Right renal cortex interstitium (tissue), 3 donors: ENCODE data around the gene SORCS2. TPM values are rescaled to one million over a fixed set of nuclear protein-coding genes. Genes with fewer than 3 reads are reported as not detected.
"Not testable (repeated sequence)": the region's sequence is repeated elsewhere in the genome, so short reads cannot be mapped to it uniquely, and the experiment has no call there.

Experiments used
- DNase-seq, 3 donors: peaks; one replicate each; pipeline ENCODE4 v3.0.0-alpha.2; 2013; ENCODE audit warnings: low read depth in 3 of 3, low spot score in 2 of 3
- polyA plus RNA-seq, 3 donors: library from polyadenylated mRNA; unstranded; fragments of 120-200 nt; gene quantifications; one replicate each; pipeline ENCODE4 v1.2.1, GENCODE V29; 2013; ENCODE audit not compliant: insufficient read length in 3 of 3

The SORCS2 gene
- polyA plus RNA-seq, 3 donors: 6.6 to 7.9 (median 7.0) TPM

DNA sequence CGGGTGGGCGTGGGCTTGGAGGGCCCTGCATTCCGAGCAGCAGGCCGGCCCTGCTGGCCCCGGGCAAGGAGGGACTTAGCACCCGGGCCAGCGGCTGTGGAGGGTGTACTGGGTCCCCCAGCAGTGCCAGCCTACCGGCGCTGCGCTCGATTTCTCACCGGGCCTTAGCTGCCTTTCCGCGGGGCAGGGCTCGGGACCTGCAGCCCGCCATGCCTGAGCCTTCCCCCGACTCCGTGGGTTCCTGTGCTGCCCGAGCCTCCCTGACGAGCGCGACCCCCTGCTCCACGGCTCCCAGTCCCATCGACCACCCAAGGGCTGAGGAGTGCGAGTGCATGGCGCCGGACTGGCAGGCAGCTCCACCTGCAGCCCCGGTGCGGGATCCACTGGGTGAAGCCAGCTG is 22.8 kb downstream of the SORCS2 start:
- DNase-seq: not testable (repeated sequence)

DNA sequence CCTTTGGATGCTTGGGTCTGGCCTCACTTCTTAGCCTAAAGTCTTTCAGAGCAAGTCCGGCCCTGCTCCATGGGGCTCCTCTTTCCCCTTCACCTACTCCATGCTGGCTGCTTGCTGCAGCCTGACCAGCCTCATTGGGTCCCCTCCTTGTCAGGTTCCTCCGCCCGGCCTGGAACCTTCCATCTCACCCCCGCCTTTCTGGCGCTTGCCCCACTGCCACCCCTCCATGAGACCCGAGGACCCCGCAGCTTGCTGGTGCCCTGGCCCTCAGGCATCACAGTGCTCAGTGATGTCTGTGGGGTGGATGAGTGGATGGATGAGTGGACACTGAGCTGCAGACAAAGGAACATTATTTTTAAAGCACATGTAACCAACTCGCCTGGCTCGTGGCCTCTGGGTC is 24.7 kb downstream of the SORCS2 start:
- DNase-seq: no peak

DNA sequence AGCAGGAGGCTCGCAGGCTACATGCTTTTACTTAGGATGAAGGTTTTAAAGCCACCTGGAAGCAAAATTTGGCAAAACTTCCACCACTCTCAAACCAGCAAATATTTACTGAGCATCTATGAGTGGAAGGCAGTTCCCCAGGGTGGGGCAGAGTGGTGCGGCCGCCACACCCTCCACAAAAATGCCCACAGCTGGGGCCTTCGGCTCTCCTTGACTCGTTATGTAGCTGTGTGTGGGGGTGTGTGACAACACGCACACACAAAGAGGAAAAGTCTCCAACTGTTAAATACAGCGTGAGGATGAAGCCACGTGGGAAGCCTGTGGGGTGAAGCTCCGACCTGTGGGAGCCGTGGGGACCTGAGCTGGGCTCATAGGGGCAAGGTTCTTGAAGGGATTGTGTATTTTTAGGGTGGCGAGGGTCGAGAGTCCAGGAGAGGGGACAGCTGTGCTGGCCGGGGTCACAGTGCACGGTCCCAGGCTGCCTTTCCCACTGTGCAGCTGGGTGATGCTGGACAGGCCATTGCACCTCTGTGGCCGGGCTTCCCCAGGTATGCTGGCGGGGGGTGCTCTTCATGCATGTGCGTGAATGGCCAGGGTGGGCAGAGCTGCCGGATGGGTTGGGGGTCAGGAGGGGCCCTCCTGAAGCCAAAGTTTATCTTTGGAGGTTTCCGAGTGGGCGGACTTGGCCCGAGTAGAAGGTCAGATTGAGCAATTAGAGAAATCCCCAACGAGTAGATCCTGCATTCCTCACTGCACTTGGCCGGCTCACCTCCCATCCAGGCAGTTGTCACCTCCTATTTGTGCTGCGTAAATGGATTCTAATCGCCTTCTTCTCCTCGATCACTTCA is 25.4 kb downstream of the SORCS2 start:
- DNase-seq: no peak

DNA sequence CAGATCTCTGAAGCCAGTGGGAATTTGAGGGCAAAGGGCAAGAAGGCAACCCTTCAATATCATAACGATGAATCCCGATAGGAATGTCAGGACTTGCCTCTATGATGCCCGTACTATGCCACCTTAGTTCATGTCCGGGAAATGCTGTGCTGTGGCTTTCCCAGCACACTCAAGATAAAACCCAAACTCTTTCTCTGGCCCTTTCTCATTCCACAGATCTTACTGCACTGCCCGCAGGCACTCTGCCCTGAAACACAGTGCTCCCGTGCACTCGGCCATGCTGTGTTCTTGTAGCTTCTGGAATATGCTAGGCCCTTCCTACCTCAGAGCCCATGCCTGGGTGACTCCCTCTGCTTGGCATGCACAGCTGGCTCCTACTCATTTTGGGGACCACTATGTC is 26.3 kb downstream of the SORCS2 start:
- DNase-seq: no peak

DNA sequence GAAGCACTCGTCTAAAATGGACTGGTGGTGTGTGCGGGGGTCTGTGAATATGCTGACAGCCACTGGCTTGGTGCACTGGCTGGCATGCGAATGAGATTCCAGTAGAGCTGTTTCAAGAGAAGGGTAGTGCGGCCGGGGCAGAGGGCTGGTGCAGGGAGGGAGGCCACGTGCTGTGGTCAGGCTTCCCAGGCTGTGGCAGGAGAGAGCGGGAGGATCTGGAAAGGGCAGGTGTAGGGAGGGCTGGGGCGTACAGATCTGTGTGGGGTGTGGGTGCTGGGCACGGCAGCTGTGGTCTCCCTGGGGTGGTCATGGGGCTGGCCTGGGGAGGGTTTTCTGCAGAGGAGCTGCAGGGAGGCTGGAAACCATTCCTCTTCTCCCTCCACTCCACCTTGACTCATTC is 30.2 kb downstream of the SORCS2 start:
- DNase-seq: no peak

DNA sequence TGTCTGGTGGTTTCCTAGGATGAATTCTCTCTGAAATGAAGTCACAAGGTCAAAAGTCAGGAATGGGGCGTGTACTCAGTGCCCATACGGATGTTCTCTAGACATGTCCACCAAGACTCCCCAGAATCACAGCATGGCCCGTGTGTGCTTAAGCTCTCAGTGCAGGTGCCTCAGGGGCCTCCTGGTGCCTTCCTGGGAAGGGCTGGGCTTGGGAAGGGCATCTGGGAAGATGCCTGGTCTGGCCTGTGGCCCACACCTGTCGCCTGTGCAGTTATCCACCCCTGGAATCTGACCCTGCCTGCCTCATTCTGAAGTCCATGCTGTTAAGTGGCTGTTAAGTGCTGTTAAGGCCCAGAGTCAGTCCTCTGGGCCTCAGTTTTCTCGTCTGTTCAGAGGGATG is 31.2 kb downstream of the SORCS2 start:
- no peak for DNase-seq

DNA sequence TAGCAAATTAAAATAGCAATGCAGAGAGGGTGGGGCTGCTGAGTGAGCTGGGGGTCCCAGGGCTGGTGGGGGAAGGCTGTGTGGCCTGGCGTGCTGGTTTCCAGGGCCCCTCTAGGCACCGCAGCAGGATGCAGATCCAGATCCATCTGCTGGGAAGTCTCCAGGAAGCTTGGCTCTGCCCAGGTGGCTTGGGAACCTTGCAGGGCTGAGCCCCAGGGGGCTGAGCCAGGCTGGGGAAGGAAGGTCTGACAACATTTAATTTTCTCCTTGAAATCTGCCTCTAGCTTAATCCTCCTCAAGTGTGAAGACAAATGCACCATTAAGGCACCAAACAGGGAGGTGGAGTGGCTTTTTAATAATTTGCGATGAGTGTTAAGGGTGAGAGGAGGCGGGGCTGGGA is 31.7 kb downstream of the SORCS2 start:
- no peak for DNase-seq

DNA sequence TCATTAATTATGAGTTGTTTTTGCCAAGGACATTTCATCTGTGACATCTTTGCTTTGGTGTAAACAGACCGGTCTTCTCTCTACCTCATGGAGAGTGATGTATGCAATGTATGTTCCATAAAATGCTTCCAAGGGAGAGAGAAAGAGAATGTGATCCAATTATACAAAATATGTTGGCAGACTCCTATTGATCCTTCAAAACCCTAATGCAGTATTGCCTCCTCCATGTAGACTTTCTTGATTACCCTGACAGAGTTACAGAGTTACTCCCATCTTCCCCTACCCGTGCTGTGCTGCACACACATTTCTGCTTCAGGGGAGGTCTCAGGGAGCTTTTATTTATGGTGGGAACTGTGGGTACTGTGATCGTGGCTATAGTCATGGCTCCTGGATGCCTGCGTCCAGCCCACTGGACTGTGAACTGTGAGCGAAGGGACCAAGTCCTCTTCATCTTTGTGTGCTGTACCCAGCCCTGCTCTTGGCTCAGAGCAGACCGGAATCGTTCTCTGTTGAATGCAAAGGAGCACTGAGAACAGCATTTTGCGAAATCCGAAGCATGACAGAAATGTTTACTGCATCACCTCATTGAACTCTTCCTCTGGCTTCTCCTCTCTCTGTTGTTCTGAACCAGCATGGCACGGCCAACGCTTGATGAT is 32.7 kb downstream of the SORCS2 start:
- no peak for DNase-seq

DNA sequence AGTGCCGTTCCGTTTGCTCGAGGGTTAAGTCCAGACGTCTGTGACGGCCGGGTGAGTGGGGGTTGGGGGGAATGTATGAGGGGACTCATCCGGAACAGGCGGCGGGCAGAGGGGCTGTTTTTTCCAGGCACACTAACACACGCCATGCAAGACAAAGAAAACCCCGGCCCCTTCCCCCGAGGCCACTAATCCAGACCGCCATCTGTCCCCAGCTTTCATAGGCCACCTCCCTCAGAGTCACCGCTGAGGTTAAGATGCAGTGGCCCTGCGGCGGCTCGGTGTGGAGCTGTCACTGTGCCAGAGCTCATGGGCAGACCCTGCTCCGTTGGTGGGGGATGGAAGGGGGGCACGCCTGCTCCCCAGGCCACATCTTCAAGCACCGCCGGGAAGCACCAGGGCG is 34.1 kb downstream of the SORCS2 start:
- no peak for DNase-seq

DNA sequence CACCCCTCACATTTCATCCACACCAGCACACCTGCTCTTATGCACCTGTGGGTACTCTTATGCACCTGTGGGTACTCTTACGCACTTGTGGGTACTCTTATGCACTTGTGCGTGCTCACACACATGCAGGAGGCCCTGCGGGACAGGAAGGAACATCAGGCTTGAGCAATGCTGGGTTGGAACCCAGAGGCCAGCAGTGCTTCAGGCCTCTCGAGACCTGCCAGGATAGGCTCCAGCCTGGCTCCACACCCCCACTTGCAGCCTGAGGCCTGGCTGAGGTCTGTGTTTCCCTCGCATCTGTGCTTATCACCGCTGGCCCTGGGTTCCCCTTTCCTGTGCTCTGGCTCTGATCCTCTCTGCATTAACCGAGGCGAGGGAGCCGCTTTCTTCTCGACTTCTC is 34.7 kb downstream of the SORCS2 start:
- DNase-seq: no peak

DNA sequence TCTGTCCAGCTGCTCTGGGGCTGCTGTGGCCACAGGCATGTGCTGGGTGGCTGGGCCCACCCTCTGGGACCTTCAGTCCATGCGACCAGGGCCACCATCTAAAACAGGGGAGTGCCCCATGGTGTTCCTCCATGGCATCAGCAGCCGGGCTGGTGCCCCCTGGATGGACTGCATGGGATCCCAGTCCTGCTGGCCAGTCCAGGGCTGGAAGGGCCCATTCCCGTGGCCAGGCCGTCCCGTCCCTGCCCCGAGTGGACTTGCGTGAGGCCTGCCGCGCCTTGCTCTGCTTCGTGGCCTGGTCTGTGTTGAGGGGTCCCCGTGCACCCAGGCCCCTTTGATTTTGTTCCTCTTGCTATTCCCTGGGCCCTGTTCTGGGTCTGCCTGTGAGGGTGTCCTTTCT is 36.4 kb downstream of the SORCS2 start:
- no peak for DNase-seq

DNA sequence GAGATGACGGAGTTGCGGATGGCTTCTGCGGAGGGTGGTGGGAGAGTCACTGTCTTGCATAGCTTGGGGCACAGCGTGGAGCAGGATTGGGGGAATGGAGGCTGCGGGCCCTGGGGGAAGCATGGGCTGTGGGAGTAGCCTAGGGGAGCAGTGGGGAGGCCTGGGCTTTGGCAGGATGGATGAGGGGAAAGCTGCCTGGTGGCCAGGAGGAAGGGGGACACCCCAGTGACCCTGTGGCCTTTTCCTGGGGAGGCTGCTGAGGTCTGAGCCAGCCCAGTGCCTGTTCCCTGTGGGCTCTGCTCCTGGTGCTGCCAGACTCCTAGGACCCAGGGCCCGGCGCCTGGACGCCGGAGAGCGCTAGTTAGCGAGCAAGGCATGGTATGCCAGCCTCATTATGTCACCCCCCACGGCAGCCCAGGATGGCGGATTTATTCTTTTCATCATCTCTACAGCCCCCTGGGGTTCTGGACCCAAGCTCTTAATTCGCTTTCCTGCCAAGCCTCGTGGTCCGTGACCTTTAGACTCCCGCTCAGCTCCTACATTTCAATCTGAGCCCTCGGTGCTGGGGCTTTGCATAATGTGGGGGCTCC is 39.8 kb downstream of the SORCS2 start:
- no peak for DNase-seq

DNA sequence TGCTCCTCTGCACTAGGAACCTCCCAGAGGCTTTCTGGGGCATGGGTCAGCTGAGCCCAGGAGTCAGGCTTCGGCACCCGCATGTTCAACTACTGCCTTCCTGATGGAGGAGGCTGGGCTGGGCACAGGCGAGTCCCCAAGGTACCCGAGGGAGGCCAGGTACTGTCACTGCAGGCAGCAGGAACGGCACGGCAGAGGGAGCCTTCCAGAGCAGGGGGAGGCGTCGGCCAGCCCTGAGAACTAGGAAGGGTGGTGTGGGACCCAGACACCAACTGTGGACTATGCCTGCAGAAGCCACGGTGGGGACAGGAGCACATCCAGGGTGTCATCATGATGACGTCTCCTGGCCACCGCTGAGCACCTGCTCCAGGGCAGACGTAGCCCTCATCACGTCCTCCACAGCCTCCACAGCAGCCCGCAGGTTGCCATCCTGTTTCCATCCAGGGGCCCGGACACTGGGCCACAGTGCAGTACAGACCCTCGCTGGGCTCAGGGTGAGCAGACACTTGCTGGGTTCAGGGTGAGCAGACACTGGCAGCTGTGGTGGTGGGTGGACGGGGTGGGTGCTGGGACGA is 40.8 kb downstream of the SORCS2 start:
- DNase-seq: no peak

DNA sequence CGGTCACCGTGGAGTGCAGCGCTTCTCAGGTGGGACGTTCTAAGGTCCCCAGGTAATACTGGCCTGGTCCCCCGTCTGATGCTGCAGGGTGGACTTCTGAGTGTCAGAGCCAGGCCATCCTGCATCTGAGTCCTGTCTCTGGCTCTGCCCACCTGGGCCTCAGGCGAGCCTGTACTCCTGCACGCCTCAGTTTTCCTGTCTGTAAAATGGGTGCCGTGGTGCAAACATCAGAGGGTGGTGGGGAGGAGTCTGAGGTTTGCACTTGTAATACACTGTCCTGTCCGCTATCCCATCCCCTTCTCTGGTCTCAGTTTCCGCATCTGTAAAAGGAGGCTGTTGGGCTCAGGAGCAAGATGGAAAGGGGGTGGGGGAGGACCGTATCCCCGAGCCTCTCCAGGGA is 41.3 kb downstream of the SORCS2 start:
- DNase-seq: no peak

DNA sequence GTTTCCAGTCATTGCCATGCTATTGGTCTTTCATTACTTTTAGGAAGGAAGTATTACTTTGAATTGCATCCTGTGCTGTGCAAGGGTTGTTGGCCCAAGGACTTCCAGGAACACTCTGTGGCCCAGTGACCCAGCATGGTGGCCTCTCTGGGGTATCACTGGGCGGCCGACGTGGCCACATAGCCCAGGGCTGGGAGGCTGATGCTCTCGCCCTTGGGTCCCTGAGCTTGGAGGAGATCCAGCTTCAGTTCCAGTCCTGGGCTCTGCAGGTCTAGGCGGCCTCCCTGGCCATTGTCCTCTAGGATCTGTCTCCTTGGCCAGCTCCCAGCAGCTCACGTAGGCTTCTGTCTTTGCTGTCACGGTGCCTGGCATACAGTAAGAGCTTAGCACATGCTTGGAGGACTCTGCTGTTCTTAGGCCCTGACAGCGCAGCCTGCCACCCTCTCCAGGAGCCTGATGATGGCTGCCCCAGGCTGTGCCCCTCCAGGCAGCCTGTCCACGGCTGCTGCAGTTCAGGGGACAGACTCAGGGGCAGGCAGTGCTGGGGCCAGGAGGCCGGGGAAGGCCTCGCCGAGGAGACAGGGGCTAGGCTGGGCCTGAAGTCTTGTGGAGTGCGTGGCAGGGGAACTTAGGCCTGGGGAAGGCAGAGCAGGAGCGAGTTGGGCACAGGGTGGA is 42.2 kb downstream of the SORCS2 start:
- no peak for DNase-seq

DNA sequence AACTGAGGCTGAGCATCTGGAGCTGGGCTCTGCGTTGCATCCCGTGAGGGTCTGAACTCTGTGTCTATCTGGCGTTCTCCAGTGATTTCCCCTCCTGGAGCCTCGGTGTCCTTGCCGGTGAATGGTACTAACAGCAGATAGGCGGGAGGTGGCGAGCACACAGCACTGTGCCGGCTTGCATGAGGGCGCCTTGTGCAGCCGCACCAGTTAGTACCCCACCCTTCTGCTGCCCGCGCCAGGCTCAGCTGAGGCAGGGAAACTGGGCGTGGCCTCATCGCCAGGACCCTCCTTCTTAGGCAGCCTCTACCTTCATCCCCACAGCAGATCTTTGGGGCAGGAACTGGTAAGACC is 42.7 kb downstream of the SORCS2 start:
- DNase-seq: no peak

DNA sequence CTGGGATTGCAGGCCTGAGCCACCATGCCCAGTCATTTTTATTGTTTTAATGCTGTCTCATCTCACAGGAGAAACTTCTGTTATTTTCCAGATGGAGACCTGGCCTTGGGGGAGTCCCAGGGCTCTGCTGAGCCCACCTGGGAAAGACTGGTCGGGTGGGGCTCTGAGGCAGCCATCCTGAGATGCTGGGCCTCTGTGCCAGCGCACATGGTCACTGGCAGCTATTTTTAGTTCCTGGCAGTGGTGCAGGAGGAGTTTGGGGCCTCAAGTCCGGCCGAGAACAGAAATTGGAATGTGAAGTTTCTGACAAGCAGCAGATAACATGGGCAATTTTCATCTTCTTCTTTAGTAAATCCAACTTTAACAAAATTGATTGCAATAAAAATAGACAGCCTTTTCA is 44.5 kb downstream of the SORCS2 start:
- no peak for DNase-seq

DNA sequence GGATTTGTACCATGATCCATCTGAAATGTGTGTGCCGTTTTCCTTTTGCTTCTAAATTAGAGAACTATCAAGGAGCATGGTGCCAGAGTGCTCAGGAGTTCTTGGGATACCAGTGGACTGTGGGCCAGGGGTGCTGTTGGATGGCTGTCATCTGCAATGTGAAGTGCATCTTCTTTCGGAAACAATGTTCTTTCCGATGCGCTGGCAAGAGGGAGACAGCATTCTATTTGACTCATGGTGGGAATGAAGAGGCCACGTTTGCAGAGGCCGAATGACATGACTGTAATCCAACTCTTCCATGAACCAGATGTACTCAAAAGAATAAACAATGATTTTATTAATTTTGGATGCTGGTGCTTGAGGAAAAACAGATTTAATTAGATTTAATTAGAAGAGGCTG is 45.5 kb downstream of the SORCS2 start:
- no peak for DNase-seq

DNA sequence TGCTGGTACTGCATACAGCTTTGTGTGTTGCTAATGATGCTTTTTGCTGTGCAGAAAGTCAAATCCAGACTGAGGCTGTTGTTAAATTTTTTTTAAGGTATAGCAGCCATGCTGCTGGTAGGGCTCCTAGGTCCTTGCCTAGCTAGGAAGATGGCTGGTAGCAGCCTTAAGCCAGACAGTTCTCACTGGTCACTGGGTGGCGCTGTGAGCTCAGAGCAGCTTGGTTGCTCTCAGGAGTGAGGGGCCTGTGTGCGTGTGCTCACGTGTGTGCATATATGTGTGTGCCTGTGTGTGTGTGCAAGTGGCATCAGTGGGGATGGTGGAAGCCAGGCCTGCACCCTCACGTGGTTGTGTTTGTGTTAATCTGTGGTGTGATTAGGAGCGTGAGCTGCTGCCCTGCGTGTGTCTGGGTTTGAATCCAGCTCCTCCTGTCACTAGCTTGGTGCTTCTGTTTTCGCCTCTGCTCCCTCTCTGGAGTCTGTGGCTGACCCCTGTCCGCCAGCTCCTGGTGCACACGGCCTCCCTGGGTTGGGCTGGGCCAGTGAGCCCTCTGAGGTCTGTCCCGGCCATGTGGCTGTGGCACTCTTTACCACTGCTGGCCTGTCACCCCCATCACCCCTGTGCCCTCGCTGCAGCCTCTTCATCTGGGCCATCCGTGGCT is 46.1 kb downstream of the SORCS2 start:
- DNase-seq: no peak

DNA sequence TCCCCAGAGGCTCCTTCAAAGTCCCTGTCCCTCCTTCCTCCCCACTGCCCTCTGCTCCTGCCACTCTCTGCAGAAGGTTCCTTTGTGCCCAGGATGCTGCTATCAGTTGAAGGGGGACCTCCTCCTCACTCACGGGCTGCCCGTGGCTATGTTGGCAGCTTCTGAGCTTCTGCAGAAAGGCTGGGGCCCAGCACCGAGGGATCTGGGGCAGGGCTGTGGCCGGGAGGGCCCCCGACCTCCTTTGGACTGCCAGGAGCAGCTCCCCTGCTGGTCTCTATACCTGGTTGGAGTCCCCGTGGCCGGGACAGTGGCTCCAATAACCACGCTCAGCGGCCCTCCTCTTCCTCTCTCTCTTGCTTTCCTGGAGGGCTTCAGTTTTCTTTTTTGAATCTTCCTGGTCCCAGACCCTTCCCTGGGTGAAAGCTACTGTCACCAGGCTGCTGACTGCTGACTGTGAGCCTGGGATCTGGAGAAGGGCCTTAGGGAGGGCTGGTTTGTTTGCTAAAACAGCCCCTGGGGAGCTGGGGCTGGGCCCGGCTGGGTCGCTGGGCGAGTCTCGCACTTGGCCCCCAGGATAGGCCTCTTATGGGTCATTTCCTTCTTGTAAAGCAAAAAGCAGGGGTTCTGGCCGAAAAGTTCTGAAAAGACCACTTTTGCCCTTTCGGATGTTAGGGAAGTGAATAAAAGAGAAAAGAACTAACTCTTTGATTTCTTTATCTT is 46.9 kb downstream of the SORCS2 start:
- no peak for DNase-seq
